Hepatocyte (in vitro differentiated cells): ENCODE data around the gene TRAF3. TPM values are rescaled to one million over a fixed set of nuclear protein-coding genes. Genes with fewer than 3 reads are reported as not detected.

Source experiments
- DNase-seq: peaks from one replicate; pipeline ENCODE4 v3.0.0-alpha.2; 2016; ENCODE audit warnings: low spot score
- H2AFZ ChIP-seq: fragments of 200-600 bp; sonication (generic); 2 replicates; pipeline ENCODE4 v1.6.0; 2016; ENCODE audit warnings: antibody characterized with exemption, mild to moderate bottlenecking
- H3K27ac ChIP-seq: fragments of 200-600 bp; sonication (generic); 2 replicates; pipeline ENCODE4 v1.5.1; 2016; ENCODE audit warnings: mild to moderate bottlenecking
- H3K27me3 ChIP-seq: fragments of 200-600 bp; sonication (generic); 2 replicates; pipeline ENCODE4 v1.6.1; 2016
- H3K36me3 ChIP-seq: fragments of 200-600 bp; sonication (generic); replicated peaks from 2 replicates; pipeline ENCODE4 v1.5.1; 2016; ENCODE audit warnings: low read depth; ENCODE audit not compliant: insufficient read depth
- H3K4me1 ChIP-seq: fragments of 200-600 bp; sonication (generic); 2 replicates; pipeline ENCODE4 v1.5.1; 2016; ENCODE audit warnings: mild to moderate bottlenecking, moderate library complexity; ENCODE audit not compliant: insufficient read depth
- H3K4me2 ChIP-seq: fragments of 200-600 bp; sonication (generic); 2 replicates; pipeline ENCODE4 v1.6.0; 2016
- H3K4me3 ChIP-seq: fragments of 200-600 bp; sonication (generic); 2 replicates; pipeline ENCODE4 v1.5.1; 2016; ENCODE audit warnings: mild to moderate bottlenecking
- H3K79me2 ChIP-seq: fragments of 200-600 bp; sonication (generic); 2 replicates; pipeline ENCODE4 v1.6.0; 2017; ENCODE audit warnings: mild to moderate bottlenecking
- H3K9me2 ChIP-seq: fragments of 200-600 bp; sonication (generic); replicated peaks from 2 replicates; pipeline ENCODE4 v1.6.0; 2017; ENCODE audit warnings: mild to moderate bottlenecking; ENCODE audit not compliant: insufficient read depth
- H3K9me3 ChIP-seq: fragments of 200-600 bp; sonication (generic); 2 replicates; pipeline ENCODE4 v1.5.1; 2016; ENCODE audit warnings: low read depth, mild to moderate bottlenecking
- H4K20me1 ChIP-seq: fragments of 200-600 bp; sonication (generic); 2 replicates; pipeline ENCODE4 v1.6.0; 2016; ENCODE audit warnings: mild to moderate bottlenecking; ENCODE audit not compliant: insufficient read depth, poor library complexity, severe bottlenecking
- EZH2 ChIP-seq: fragments of 200-600 bp; sonication (generic); IDR thresholded peaks from 2 replicates; pipeline ENCODE4 v1.6.1; 2016; ENCODE audit warnings: antibody characterized with exemption, mild to moderate bottlenecking, borderline replicate concordance
- EZH2phosphoT487 ChIP-seq: fragments of 200-600 bp; sonication (generic); IDR thresholded peaks from one replicate; pipeline ENCODE4 v1.6.1; 2018; ENCODE audit warnings: antibody characterized with exemption, mild to moderate bottlenecking, low read depth, moderate library complexity; ENCODE audit not compliant: unreplicated experiment, severe bottlenecking
- WGBS: methylation state at CpG from one replicate; pipeline ENCODE4 v1.1.6; 2016; ENCODE audit warnings: low lambda C conversion rate; ENCODE audit errors: missing lambda C conversion rate; 5-methylcytosine and 5-hydroxymethylcytosine counted together
- polyA plus RNA-seq: library from polyadenylated mRNA; unstranded; fragments of >200 nt; fragmentation: Nextera tagmentation; extraction: Ambion mirVana; gene quantifications from 2 replicates; pipeline ENCODE4 v1.2.1, GENCODE V29; 2016
- total RNA-seq: library from RNA; depleted of rRNA; stranded (reverse); fragments of >200 nt; gene quantifications from 2 replicates; pipeline ENCODE4 v1.2.3, GENCODE V29; 2014
- TF ChIP-seq, protein P1 (sequence below): fragments of 200-600 bp; sonication (generic); IDR thresholded peaks from 2 replicates; pipeline ENCODE4 v1.5.1; 2016; ENCODE audit warnings: antibody characterized with exemption, mild to moderate bottlenecking; ENCODE audit not compliant: poor library complexity

The TRAF3 gene
- total and polyA plus RNA-seq, 2 experiments from 2014 or later: 8.0 to 15.8 TPM

DNA sequence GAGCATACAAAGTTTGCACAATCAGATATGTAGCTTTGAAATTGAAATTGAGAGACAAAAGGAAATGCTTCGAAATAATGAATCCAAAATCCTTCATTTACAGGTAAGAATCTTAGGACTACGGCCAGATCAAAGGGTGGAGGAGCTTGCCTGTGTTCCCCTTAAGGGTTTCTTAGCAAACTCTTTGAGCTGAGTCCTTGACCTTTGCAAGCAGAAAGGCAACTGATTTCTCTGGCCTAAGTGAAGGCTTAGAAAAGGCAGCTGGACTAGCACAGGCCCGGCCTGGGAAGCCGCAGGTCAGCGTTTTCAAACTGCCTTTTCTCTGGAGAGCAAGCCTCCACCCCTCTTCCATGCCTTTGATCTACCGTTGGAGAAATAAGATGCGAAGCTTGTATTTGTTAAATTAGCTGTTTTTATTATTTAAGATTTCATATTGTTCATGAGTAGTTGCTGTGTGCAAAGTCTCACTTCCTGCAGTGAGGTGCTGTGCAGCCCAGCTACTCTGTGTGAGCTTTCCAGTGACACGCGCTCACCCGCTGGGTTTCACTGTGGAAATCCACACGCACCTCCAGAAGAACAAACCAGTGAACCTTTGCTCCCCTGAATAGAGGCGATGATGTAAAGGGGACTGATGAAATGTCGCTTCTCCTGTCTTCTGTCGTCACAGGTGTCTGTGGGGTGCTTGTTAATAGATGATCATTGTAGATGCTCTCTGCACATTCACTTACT lies 120.2 kb downstream of the TRAF3 start:
- no peaks in the 10 kb centered on the region for H3K27me3 ChIP-seq
- no peak overlapping the region for H2AFZ ChIP-seq
- H3K4me3 ChIP-seq: no peak overlapping the region
- H3K9me3 ChIP-seq: no peaks in the 10 kb centered on the region
- no peaks in the 10 kb centered on the region for H3K4me1 ChIP-seq
- TF ChIP-seq EZH2phosphoT487: no peak
- TF ChIP-seq, protein P1, sequence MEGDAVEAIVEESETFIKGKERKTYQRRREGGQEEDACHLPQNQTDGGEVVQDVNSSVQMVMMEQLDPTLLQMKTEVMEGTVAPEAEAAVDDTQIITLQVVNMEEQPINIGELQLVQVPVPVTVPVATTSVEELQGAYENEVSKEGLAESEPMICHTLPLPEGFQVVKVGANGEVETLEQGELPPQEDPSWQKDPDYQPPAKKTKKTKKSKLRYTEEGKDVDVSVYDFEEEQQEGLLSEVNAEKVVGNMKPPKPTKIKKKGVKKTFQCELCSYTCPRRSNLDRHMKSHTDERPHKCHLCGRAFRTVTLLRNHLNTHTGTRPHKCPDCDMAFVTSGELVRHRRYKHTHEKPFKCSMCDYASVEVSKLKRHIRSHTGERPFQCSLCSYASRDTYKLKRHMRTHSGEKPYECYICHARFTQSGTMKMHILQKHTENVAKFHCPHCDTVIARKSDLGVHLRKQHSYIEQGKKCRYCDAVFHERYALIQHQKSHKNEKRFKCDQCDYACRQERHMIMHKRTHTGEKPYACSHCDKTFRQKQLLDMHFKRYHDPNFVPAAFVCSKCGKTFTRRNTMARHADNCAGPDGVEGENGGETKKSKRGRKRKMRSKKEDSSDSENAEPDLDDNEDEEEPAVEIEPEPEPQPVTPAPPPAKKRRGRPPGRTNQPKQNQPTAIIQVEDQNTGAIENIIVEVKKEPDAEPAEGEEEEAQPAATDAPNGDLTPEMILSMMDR: no peak
- no peak for TF ChIP-seq EZH2
- H3K4me2 ChIP-seq: no peak overlapping the region
- H3K79me2 ChIP-seq: no peaks in the 10 kb centered on the region
- H3K36me3 ChIP-seq: no peaks in the 10 kb centered on the region
- no peak overlapping the region for H3K27ac ChIP-seq
- WGBS: 87% methylated on average over 14 of the region's 14 CpGs
- no peak for DNase-seq
- no peaks in the 10 kb centered on the region for H3K9me2 ChIP-seq
- H4K20me1 ChIP-seq: no peaks in the 10 kb centered on the region

DNA sequence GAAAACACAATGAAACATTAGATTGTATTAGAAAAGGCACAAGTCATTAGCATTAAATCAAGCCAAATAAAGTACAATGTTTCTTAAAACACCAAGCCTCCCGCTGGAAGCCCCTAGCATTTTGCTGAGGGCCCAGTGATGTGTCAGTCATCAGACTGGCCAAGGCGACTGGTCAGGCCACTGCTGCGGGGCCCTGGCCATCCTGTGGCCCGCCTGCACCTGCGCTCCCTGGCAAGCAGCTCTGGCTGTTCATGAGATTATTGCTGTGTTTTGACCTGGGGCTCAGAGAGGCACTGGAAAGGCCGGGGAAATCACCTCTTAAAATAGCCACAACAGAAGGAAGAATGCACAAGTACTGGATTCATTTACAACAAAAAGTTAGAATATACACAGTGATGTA lies 121.0 kb downstream of the TRAF3 start:
- TF ChIP-seq, protein P1: no peak
- TF ChIP-seq EZH2phosphoT487: no peak
- no peak for TF ChIP-seq EZH2
- Histone ChIP-seq H2AFZ (no peak overlapping the region), H3K4me3 (no peak overlapping the region), H3K79me2 (no peaks in the 10 kb centered on the region), H3K9me2 (no peaks in the 10 kb centered on the region), H3K27me3 (no peaks in the 10 kb centered on the region), H3K4me2 (no peak overlapping the region), H3K4me1 (no peaks in the 10 kb centered on the region), H4K20me1 (no peaks in the 10 kb centered on the region), H3K27ac (no peak overlapping the region), H3K9me3 (no peaks in the 10 kb centered on the region), H3K36me3 (no peaks in the 10 kb centered on the region)
- 92% methylated on average over 6 of the region's 6 CpGs for WGBS
- DNase-seq: no peak

DNA sequence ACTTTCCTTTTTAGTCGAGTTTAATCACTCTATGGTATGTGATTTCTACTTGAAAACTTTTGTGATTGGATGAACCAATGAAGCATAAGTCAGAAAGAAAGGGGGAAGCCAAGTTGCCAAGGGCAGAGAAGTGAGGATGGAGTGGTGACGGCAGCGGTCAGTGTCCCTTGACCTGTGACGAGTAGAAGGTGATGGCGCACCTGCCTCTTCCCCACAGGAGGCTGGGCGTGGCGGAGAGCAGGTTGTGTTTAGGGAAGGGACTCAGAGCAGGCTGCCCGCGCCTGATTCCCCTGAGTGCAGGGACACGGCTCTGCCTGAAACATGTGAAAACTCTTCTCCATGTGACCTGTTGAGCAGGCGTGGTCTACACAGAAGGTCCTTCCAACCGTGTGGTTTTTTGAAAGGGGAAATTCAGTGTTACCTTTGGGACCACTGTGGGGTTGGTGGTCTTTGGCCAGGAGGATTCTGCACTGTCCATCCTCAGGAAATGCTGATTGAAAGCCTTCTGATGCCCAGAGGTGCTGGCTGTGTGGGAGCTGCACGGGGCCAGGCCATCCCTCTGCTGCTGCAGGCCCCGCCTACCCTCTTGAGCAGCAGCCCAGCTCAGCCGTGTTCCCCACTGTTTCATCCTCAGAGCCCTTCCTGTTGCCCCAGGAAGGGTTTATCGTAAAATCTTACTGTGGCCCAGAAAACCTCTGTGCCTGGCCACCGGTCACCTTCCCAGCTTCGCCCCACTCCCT lies 121.7 kb downstream of the TRAF3 start:
- 93% methylated on average over 18 of the region's 18 CpGs for WGBS
- H3K27ac ChIP-seq: no peak overlapping the region

More for the DNA sequence above, 121.7 kb downstream of the TRAF3 start:
- Histone ChIP-seq H2AFZ (no peak overlapping the region), H3K36me3 (no peaks in the 10 kb centered on the region), H3K4me3 (no peak overlapping the region), H3K27me3 (no peaks in the 10 kb centered on the region), H3K79me2 (no peaks in the 10 kb centered on the region), H3K4me1 (no peaks in the 10 kb centered on the region), H4K20me1 (no peaks in the 10 kb centered on the region), H3K4me2 (no peak overlapping the region), H3K9me2 (no peaks in the 10 kb centered on the region), H3K9me3 (no peaks in the 10 kb centered on the region)
- no peak for TF ChIP-seq EZH2phosphoT487
- TF ChIP-seq, protein P1: no peak
- no peak for TF ChIP-seq EZH2
- no peak for DNase-seq
